HG02981 (cell line): ENCODE results near the gene FHL3.
A peak's percentile ranks its signal among the peaks of the same experiment; 100 is the strongest.

Source experiments
- ATAC-seq: cut with Tn5 transposase; IDR thresholded peaks from one replicate; pipeline ENCODE4 v1.9.1; 2021; ENCODE audit warnings: mild to moderate bottlenecking, moderate library complexity; ENCODE audit not compliant: unreplicated experiment

FHL3 gene, protein sequence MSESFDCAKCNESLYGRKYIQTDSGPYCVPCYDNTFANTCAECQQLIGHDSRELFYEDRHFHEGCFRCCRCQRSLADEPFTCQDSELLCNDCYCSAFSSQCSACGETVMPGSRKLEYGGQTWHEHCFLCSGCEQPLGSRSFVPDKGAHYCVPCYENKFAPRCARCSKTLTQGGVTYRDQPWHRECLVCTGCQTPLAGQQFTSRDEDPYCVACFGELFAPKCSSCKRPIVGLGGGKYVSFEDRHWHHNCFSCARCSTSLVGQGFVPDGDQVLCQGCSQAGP

GRCh38 chr1:38005195-38006007 lies at the start of gene FHL3:
TSS of gene FHL3 (minus strand) at chr1:38005514. CDS start at chr1:37999412, 6,102 bp downstream.
- no peak for ATAC-seq

DNA sequence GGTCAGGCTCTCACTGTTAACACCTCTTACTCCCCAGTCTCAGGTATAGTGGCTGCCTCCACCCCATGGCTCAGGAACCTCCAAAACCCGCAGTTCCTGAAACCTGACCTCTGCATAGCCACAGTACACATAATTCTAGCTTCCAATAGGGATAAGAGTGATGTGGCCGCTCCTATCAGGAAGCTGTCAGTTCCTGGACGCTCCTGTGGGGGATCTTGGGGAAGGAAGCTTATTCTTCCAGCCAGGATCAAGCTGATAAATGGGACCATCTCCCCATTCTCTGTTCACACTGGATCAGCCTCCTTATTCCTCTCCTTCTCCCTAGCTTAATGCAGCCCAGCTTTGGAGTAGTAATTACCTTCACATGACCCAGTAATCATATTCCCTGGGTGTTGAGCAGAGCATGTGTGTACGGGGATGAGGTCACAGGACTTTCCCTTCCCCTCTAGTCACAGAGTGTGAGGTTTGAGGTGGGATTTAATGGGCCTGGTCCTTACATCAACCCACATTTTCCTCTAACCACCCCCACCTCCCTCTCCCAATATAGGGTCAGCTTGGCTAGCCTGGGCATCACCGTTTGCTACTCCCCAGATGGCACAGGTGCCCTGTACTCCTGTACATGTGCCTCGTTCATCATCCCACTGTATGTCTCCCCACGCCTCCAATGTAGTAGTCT lies 48.2 kb upstream of the FHL3 start:
- no peak for ATAC-seq

GRCh38 chr1:38052750-38053415 lies 47.6 kb upstream of the FHL3 start:
- peak; percentile 75 for ATAC-seq

- no peak for ATAC-seq
These were observed 45.8 kb upstream of the FHL3 start for GRCh38 chr1:38051079-38051543.

DNA sequence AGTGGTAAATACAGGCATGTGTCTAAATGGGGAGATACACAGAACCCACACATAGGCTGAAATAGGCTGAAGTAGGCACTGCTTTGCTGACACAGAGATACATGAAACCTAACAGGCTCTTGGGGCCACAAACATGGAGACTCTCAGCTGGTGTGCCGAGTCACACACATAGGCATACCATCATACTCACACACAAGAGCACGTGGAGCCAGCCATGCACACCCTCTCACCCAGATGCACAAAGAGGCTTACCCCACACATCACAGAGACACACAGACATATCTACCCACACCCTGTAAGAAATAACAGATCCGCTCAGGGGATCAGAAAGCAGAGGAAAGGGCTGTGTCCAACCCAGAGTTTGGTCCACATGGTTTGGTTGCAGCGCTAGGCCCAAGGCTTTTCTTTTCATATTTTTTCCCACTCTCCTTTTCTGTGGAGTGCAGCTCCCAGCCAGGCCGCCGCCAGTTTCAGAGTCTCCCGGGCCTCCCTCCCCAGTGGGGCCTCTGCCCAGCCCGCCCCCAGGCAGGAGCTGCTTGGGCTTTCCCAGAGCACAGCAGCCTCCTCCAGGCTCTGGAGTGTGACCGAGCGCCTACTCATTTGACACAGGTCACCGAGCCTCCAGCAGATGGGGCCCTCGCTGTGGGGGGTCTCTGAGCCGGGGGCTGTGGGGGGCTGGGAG lies 45.2 kb upstream of the FHL3 start:
- no peak for ATAC-seq

GRCh38 chr1:38047603-38048141 lies 42.4 kb upstream of the FHL3 start:
- ATAC-seq: no peak

GRCh38 chr1:38046884-38047602 lies 41.7 kb upstream of the FHL3 start:
- ATAC-seq: peak; percentile 52

GRCh38 chr1:38046333-38046883 lies 41.1 kb upstream of the FHL3 start, which contains the start of gene POU3F1:
TSS of gene POU3F1 (minus strand) at chr1:38046793. CDS start at chr1:38046743, 50 bp downstream.
- ATAC-seq: peak; percentile 1

GRCh38 chr1:38045401-38046332 lies 40.4 kb upstream of the FHL3 start:
- ATAC-seq: no peak

DNA sequence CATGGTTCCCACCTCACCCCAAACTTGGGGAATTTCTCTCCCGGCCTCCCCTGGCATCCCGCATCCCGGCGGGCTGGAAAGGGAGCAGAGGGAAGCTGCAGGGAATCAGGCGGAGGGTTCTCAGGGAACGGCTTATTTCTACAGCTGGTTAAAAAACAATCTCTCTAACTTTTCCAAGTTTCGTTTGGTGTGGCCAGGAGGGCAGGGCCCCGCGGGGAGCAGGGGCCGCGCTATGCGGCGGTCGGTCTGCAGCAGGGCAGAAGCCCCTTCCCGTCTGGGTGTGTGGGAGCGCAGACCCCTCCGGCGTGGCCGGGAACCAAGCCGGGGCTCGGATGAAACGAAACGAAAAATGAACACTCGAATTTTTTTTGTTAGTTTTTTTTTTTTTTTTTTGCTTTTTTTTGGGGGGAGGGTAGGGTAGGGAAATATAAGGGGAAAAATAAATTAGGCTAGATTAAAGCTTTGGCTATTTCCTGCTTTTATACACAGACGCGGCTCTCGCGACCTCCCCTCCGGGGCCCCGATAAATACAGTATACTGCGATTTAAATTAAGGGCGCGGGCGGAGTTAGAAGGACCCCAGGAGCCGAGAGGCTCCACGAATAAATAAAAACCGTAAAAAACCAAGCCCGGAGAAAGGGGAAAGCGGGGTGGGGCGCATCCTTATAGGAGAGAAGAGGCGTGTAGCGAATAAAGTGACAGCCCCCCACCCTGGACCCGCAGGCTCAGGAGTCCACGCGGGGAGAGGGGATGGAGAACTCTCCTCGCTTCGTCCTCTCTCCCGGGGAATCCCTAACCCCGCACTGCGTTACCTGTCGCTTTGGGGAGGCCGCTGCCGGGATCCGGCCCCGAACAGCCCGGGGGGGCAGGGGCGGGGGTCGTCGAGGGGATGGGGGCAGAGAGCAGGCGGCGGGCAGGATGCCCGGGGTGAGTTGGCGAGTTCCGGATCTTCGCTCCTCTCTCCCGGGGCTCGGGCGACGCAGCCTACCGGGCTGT lies 39.2 kb upstream of the FHL3 start:
- no peak for ATAC-seq

DNA sequence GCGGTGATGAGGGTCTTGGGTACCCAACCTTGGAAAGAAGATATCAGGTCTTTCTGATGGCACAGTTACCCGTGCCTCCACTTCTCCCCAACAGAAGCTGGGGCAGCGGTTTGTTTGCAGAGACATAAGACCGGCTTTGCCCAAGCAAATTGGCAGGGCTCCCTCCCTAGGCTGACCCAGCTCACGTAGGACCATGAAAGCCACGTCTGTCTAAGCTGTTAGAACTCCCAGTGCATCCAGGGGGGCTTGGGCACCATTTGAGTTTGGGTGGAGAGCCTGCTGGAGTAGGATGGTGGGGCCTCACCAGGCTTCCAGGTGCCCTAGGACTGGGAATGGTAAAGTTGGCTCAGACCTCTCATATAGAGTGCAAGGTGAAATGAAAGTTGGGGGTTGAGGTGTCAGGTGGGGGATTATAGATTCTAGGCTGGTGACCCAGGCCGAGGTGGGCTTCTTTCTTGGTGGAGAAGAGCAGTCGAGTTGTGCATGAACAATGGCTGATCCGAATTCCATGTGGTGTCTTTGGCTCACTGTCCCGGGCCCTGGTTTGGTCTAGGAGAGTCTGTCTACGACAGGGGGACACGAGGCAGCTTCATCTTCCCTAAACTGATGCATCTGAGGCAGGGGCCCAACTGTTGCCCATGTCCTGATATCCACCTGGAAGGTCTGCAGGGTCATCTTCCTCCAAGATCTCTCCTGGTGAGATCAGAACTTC lies 37.9 kb upstream of the FHL3 start:
- no peak for ATAC-seq

DNA sequence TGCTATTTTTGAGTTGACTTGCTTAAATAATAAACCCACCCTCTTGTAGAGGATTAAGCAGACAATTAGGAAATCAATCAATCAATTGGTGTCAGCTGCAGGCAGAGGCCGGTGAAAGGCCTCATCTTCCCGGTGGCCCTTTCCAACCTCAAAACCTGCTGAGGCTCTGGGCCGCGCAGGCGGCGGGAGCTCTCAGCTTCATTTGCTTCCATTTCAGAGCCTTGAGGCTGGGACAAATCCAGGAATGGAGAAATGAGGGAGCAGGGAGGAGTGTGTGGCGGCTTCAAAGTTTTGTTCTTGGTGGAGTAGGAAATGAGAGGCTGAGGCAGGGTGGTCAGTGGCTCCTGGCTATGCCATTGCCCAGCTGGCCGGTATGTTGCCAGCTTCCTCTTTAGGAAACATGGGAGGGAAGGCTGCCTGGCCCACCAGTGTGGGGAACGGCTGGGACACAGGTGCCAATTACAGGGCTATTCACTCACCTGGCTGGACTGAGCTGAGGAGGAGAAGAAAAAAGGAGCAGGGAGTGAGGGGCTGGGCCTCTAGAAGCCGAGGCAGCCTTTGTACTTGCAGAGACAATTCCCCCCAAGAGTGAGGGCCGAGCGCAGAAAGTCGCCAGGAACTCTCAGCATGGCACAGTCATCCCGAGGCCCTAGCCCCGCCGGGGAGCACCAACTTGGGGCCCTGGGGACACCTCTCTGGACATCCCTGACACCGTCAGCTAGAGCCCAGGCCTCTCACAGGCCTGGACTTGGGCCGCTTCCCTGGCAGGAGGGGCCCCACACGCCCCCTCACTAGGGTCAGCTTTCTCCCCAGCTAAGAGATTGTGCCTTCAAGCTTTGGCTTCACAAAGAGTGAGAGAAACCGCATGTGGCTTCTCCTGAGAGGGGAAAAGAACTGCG lies 36.9 kb upstream of the FHL3 start:
- no peak for ATAC-seq

DNA sequence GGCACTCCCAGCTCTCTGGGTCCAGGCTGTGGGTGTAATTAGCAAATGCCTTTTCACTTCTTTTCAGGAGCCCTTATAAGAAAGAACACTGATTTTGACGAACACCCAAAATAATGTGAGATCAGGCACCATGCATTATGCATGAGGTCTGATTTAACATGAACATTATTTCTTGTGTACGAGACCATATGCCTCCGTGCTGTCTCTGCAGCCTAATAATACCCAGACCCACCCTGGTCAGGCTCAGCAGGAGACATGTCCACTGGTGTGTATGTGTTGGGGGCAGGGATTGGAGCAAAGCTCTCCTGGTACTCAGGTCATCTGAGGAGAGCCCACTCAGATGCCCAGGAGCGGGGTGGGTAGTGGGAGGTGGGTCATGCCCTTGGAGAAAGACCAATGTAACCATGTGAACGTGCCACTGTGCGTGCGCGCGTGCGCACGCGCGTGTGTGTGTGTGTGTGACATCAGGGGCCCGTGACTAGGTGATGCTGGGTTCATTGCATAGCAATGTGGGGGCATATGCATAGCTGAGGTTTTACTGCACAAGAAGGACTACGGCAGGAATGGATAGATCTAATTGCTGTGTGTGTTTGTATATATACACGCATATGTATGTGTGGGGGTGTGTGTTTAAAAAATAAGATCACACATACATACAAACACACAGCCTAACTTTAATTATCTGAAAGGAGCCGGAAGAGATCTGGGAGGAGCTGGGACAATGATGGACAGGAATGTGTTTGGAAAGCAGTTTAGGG lies 34.2 kb upstream of the FHL3 start:
- no peak for ATAC-seq

DNA sequence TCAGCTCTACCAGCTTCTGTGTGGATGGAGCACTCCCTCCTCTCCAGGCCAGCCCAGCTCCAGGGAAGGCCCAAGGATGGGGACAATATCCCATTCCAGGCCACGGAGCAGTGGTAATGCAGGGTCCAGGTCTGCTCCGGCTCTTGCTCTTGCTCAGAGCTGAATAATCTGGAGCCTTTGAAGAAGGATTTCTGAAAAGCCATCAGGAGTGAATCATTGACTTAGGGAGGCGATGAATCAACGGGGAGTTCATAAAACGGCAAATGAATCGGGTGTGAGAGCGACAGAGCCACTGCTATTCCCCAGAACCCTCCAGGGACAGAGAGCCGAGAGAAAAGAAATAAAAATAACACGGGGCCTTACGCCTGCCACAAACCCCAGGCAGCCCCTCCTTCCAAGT lies 33.5 kb upstream of the FHL3 start:
- ATAC-seq: no peak
